MCF 10A (cell line): Measurements from ENCODE around the gene RMI2. TPM values are rescaled to one million over a fixed set of nuclear protein-coding genes. Genes with fewer than 3 reads are reported as not detected.

Experiments
- BruUV-seq: library from RNA; stranded (reverse); fragments of 400-500 nt; replicated peaks from 2 replicates; lab custom pipeline; 2021; lab: Mats Ljungman, UMichigan
- CTCF ChIA-PET: fragments of 300-600 bp; sonication (Branson Sonifier 250); formaldehyde crosslinking; extraction: SDS; loops from one replicate; lab custom pipeline; 2021; ENCODE audit warnings: antibody characterized with exemption, inconsistent platforms; lab: Yijun Ruan, JAX
- POLR2A ChIA-PET: fragments of 300-600, 350-650 bp; sonication (Branson Sonifier 250); formaldehyde crosslinking; extraction: SDS; loops from one replicate; lab custom pipeline; 2020; ENCODE audit warnings: antibody characterized with exemption, inconsistent platforms; lab: Yijun Ruan, JAX
- DNase-seq: peaks from one replicate; pipeline ENCODE4 v3.0.0-alpha.2; 2018; ENCODE audit not compliant: unreplicated experiment
- H3K27ac Mint-ChIP-seq: one replicate; pipeline ENCODE4 v1.8.0; 2022; ENCODE audit warnings: mild to moderate bottlenecking, low read depth, mixed read lengths; ENCODE audit not compliant: unreplicated experiment
- H3K27me3 Mint-ChIP-seq: one replicate; pipeline ENCODE4 v1.8.0; 2022; ENCODE audit warnings: mixed read lengths; ENCODE audit not compliant: insufficient read depth, unreplicated experiment
- H3K36me3 Mint-ChIP-seq: one replicate; pipeline ENCODE4 v1.8.0; 2022; ENCODE audit warnings: mild to moderate bottlenecking, moderate library complexity, mixed read lengths; ENCODE audit not compliant: insufficient read depth, unreplicated experiment
- H3K4me1 Mint-ChIP-seq: one replicate; pipeline ENCODE4 v1.8.0; 2022; ENCODE audit warnings: mixed read lengths; ENCODE audit not compliant: insufficient read depth, unreplicated experiment
- H3K4me3 Mint-ChIP-seq: one replicate; pipeline ENCODE4 v1.8.0; 2022; ENCODE audit warnings: mild to moderate bottlenecking, moderate library complexity, mixed read lengths; ENCODE audit not compliant: unreplicated experiment
- H3K9me3 Mint-ChIP-seq: one replicate; pipeline ENCODE4 v1.8.0; 2022; ENCODE audit warnings: mixed read lengths; ENCODE audit not compliant: unreplicated experiment
- CTCF ChIP-seq: fragments of 200-600 bp; IDR thresholded peaks from one replicate; pipeline ENCODE4 v1.8.0; 2022; ENCODE audit warnings: antibody characterized with exemption, mild to moderate bottlenecking; ENCODE audit not compliant: unreplicated experiment
- intact Hi-C: fragments of 100-400 bp; cut with micrococcal nuclease; formaldehyde crosslinking; loops from 2 replicates; pipeline ENCODE4 v1.14.1; 2022
- total RNA-seq: library from RNA; stranded (reverse); gene quantifications from 2 replicates; pipeline ENCODE4 v1.2.3, GENCODE V29; 2022

RMI2 gene
- total RNA-seq, 1 experiment from 2014 or later = 6.6 TPM

- TF ChIP-seq CTCF = no peak
- CTCF ChIA-PET = interaction anchor here (1.1 kb wide), 1 partner anchor 9 kb away, joined by 4 read pairs; no protein-coding TSS in a partner anchor
- Mint-ChIP-seq H3K9me3 (no peaks in the 10 kb centered on the region), H3K4me3 (no peak overlapping the region), H3K36me3 (peaks cover 6% of the 10 kb centered on the region), H3K27me3 (no peaks in the 10 kb centered on the region), H3K4me1 (peaks cover 13% of the 10 kb centered on the region), H3K27ac (no peak overlapping the region)
- POLR2A ChIA-PET = no interaction called here
- intact Hi-C loops = no loop called here
- no TSS peak for BruUV-seq
- DNase-seq = no peak
Observed at GRCh38 chr16:11310634-11310977, 34.7 kb upstream of the RMI2 start.

- BruUV-seq = no TSS peak
- Mint-ChIP-seq H3K27ac (no peak overlapping the region), H3K9me3 (no peaks in the 10 kb centered on the region), H3K27me3 (no peaks in the 10 kb centered on the region), H3K4me3 (no peak overlapping the region), H3K4me1 (peaks cover 13% of the 10 kb centered on the region), H3K36me3 (peaks cover 6% of the 10 kb centered on the region)
- CTCF ChIA-PET = interaction anchor here (1.1 kb wide), 1 partner anchor 8 kb away, joined by 4 read pairs; no protein-coding TSS in a partner anchor
- DNase-seq = no peak
- POLR2A ChIA-PET = interaction anchor here (0.6 kb wide), 1 partner anchor 42 kb away, joined by 3 read pairs; the partner anchor contains the start of gene TNP2
- no peak for TF ChIP-seq CTCF
- intact Hi-C loops = no loop called here
Observed at GRCh38 chr16:11310997-11311561, 34.2 kb upstream of the RMI2 start.

DNA sequence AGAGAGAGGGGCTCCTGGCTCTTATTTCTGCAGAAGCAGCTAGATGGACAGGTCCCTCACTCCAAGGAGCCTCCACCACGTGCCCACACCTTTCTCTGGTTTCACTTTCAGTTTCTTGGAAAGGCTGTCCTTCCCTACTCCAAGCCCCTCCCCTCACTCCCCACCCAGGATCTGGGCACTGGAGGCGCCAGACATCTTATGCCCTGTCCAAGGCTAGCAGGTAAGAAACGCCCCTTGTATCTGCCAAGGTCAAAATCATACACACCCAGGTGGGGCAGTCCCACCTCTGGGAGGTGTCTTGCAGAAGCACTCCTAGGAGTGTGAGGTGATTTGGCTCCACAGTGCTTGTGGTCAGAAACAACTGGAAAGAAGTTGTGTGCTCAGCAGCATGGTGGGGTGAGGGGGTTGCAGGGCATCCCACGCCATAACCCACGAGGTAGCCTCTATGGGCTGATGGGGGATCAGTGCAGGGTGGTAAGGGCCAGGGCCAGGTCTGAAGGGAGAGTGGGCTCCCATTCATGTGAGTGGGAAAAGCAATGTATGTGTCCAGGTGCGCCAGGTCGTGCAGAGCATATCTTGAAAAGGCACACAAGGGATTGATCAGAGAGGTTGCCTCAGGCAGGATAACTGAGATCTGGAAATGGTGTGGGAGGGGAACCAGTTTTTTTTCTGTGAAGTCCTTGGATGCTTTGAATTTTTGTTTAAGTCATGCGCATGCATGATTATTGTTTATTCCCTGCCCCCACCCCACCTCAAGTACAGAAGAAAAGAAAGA lies 32.4 kb upstream of the RMI2 start:
- CTCF ChIA-PET = interaction anchor here (0.6 to 1.5 kb wide), 4 partner anchors 95 to 359 kb away, joined by 3 to 5 read pairs (median 4); no protein-coding TSS in a partner anchor
- H3K9me3 Mint-ChIP-seq = no peaks in the 10 kb centered on the region
- H3K27ac Mint-ChIP-seq = no peak overlapping the region
- BruUV-seq = no TSS peak
- no peak for TF ChIP-seq CTCF
- H3K36me3 Mint-ChIP-seq = peaks cover 6% of the 10 kb centered on the region
- H3K27me3 Mint-ChIP-seq = no peaks in the 10 kb centered on the region
- POLR2A ChIA-PET = interaction anchor here (0.6 kb wide), 1 partner anchor 18 kb away, joined by 3 read pairs; no protein-coding TSS in a partner anchor
- peaks cover 7% of the 10 kb centered on the region for H3K4me1 Mint-ChIP-seq
- no peak overlapping the region for H3K4me3 Mint-ChIP-seq
- peak; percentile 36 for DNase-seq
- intact Hi-C loops = no loop called here

DNA sequence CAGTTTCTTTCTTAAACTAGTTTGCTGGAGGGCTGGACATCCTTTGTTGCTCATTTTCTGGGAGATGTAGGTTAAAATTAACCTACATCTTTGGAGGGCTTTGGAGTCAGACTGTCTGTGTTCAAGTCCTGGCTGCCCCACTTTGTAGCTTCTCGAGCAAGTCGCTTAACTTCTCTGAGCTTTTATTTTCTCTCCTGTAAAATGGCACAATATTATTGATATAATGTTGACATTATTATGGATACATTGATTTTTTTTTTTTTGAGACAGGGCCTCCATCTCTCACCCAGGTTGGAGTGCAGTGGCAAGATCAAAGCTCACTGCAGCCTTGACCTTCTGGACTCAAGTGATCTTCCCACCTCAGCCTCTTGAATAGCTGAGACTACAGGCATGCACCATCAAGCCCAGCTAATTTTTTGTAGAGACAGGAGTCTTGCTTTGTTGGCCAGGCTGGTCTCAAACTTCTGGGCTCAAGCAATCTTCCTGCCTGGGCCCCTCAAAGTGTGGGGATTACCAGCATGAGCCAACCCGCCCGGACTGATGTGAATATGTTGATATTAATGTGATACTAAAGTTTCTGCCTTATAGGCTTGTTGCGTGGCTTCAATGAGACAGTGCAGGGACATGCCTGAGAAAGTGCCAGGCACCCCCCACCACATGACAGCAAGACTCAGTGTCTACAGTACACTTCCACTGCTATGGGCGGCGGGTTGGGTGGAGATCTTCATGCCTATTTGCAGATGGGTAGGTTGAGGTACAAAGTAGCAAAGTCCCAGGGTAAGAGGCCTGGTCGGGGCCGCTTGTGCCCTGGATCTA lies 31.6 kb upstream of the RMI2 start:
- H3K9me3 Mint-ChIP-seq = no peaks in the 10 kb centered on the region
- no peak overlapping the region for H3K4me3 Mint-ChIP-seq
- H3K27ac Mint-ChIP-seq = no peak overlapping the region
- H3K36me3 Mint-ChIP-seq = peaks cover 6% of the 10 kb centered on the region
- no peak for TF ChIP-seq CTCF
- POLR2A ChIA-PET = no interaction called here
- BruUV-seq = no TSS peak
- no peaks in the 10 kb centered on the region for H3K27me3 Mint-ChIP-seq
- intact Hi-C loops = no loop called here
- H3K4me1 Mint-ChIP-seq = peaks cover 7% of the 10 kb centered on the region
- CTCF ChIA-PET = interaction anchor here (0.5 to 0.7 kb wide), 4 partner anchors 32 to 727 kb away, joined by 3 to 4 read pairs (median 4); no protein-coding TSS in a partner anchor
- DNase-seq = no peak
